Measurements from ENCODE around the gene GRB10. TPM values are rescaled to one million over a fixed set of nuclear protein-coding genes. Genes with fewer than 3 reads are reported as not detected.
"Not testable (repeated sequence)": the region's sequence is repeated elsewhere in the genome, so short reads cannot be mapped to it uniquely, and the experiment has no call there.

Gene GRB10
- total RNA-seq, 1 donor from 2014 or later = 33.9 TPM

DNA sequence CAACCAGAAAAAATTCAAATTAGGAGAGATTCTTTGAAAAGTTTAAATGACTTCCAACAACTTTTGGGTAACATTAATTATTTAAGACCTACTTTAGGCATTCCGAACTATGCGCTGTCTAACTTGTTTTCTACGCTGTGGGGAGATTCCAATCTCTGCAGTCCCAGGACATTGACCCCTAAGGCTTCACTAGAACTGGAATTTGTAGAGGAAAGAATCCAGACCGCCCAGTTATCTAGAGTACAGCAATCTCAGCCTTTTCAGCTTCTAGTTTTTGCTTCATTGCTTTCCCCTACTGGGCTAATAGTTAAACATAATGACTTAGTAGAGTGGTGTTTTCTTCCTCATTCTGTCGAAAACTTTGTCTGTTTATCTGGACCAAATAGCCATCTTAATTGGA, 202.6 kb downstream of the GRB10 start:
- Histone ChIP-seq H3F3A (ENCODE audit: low read depth) (no peaks in the 10 kb centered on the region), H3K27me3 (no peaks in the 10 kb centered on the region), H3K79me2 (ENCODE audit: low read depth) (no peaks in the 10 kb centered on the region), H2AFZ (replicated peaks) (no peak overlapping the region), H3K9ac (no peak overlapping the region), H4K20me1 (ENCODE audit: low read depth) (no peaks in the 10 kb centered on the region), H3K4me1 (no peaks in the 10 kb centered on the region), H3K4me2 (no peak overlapping the region), H3K9me3 (ENCODE audit: low read depth) (no peaks in the 10 kb centered on the region), H3K36me3 (no peaks in the 10 kb centered on the region), H3K27ac (no peak overlapping the region), H3K4me3 (no peak overlapping the region)
- Mint-ChIP-seq H3K27ac (no peak overlapping the region), H3K9me3 (peaks cover 40% of the 10 kb centered on the region), H3K4me3 (no peak overlapping the region), H3K36me3 (no peaks in the 10 kb centered on the region), H3K27me3 (ENCODE audit: insufficient read depth, low read depth) (peaks cover 2% of the 10 kb centered on the region), H3K4me1 (no peaks in the 10 kb centered on the region)
- TF ChIP-seq, protein P1, sequence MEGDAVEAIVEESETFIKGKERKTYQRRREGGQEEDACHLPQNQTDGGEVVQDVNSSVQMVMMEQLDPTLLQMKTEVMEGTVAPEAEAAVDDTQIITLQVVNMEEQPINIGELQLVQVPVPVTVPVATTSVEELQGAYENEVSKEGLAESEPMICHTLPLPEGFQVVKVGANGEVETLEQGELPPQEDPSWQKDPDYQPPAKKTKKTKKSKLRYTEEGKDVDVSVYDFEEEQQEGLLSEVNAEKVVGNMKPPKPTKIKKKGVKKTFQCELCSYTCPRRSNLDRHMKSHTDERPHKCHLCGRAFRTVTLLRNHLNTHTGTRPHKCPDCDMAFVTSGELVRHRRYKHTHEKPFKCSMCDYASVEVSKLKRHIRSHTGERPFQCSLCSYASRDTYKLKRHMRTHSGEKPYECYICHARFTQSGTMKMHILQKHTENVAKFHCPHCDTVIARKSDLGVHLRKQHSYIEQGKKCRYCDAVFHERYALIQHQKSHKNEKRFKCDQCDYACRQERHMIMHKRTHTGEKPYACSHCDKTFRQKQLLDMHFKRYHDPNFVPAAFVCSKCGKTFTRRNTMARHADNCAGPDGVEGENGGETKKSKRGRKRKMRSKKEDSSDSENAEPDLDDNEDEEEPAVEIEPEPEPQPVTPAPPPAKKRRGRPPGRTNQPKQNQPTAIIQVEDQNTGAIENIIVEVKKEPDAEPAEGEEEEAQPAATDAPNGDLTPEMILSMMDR (IDR thresholded peaks at IDR 0.05) = no peak
- TF ChIP-seq EZH2phosphoT487 (IDR thresholded peaks at IDR 0.05) (no peak), EZH2 (IDR thresholded peaks at IDR 0.05) (no peak)
- no peak for DNase-seq (ENCODE audit: low spot score)

DNA sequence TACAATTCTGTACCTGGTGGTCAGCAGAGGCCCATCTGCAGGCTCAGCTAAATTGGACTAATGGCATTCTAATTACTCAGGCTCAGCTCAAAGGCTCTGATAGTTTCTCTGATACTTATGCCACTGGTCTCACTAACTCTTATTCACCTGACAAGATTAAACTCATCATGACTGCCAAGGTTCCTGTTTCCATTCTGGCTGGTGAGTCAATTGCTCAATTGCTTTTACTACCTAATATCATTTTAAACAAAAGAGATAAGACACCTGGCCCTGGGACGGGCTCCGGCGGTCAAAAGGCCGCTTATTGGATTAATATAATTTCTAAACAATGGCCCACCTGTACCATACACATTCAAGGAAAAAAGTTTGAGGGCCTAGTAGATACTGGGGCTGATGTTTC, 204.6 kb downstream of the GRB10 start:
- not testable (repeated sequence) for H4K20me1 ChIP-seq (ENCODE audit: low read depth); H3K4me3 ChIP-seq; H3K4me2 ChIP-seq; H3K79me2 ChIP-seq (ENCODE audit: low read depth); DNase-seq (ENCODE audit: low spot score); H3K27me3 ChIP-seq; H3K27ac Mint-ChIP-seq; H3K9me3 ChIP-seq (ENCODE audit: low read depth); H3F3A ChIP-seq (ENCODE audit: low read depth); H2AFZ ChIP-seq (replicated peaks); H3K36me3 ChIP-seq; H3K36me3 Mint-ChIP-seq; H3K27ac ChIP-seq; H3K9ac ChIP-seq; H3K4me1 Mint-ChIP-seq; H3K4me3 Mint-ChIP-seq; H3K4me1 ChIP-seq; H3K27me3 Mint-ChIP-seq (ENCODE audit: insufficient read depth, low read depth)
- peaks cover 27% of the 10 kb centered on the region for H3K9me3 Mint-ChIP-seq

DNA sequence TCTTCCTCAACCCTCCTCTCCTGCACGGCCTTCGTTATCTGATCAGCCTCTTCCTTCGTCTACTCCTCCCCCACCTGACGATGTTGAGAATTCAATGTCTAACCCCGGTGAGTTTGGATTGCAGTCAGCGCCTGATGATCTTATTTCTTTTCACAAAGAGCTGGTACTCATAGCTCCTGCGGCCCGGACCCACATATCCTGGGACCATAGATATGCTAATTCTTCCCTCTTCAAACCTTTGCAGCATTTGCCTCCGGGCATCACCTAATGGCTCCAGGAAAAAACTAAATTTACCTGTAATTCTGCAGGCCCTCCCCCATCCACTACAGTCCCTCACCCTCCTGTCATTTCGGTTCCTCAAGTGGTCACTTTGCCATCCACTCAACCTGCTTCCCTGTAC, 205.1 kb downstream of the GRB10 start:
- Histone ChIP-seq H2AFZ (replicated peaks) (no peak overlapping the region), H3K36me3 (no peaks in the 10 kb centered on the region), H3K4me3 (no peak overlapping the region), H3F3A (ENCODE audit: low read depth) (no peaks in the 10 kb centered on the region), H3K4me2 (no peak overlapping the region), H3K79me2 (ENCODE audit: low read depth) (no peaks in the 10 kb centered on the region), H3K9me3 (ENCODE audit: low read depth) (no peaks in the 10 kb centered on the region), H4K20me1 (ENCODE audit: low read depth) (no peaks in the 10 kb centered on the region), H3K27me3 (no peaks in the 10 kb centered on the region), H3K27ac (no peak overlapping the region), H3K9ac (no peak overlapping the region), H3K4me1 (no peaks in the 10 kb centered on the region)
- no peaks in the 10 kb centered on the region for H3K36me3 Mint-ChIP-seq
- no peak overlapping the region for H3K4me3 Mint-ChIP-seq
- no peaks in the 10 kb centered on the region for H3K27me3 Mint-ChIP-seq (ENCODE audit: insufficient read depth, low read depth)
- H3K4me1 Mint-ChIP-seq = no peaks in the 10 kb centered on the region
- DNase-seq (ENCODE audit: low spot score) = no peak
- peaks cover 22% of the 10 kb centered on the region for H3K9me3 Mint-ChIP-seq
- H3K27ac Mint-ChIP-seq = no peak overlapping the region
- TF ChIP-seq, protein P1 (IDR thresholded peaks at IDR 0.05) = no peak
- TF ChIP-seq EZH2 (IDR thresholded peaks at IDR 0.05) (no peak), EZH2phosphoT487 (IDR thresholded peaks at IDR 0.05) (no peak)

DNA sequence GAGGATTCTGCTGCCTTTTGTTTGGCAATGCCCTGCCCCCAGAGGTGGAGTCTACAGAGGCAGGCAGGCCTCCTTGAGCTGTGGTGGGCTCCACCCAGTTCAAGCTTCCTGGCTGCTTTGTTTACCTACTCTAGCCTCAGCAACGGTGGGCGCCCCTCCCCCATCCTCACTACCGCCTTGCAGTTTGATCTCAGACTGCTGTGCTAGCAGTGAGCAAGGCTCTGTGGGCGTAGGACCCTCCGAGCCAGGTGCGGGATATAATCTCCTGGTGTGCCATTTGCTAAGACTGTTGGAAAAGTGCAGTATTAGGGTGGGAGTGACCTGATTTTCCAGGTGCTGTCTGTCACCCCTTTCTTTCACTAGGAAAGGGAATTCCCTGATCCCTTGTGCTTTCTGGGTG, 206.3 kb downstream of the GRB10 start:
- not testable (repeated sequence) for H3K36me3 Mint-ChIP-seq; H3K36me3 ChIP-seq; H3K4me3 Mint-ChIP-seq; DNase-seq (ENCODE audit: low spot score); H3K9ac ChIP-seq; H3K27ac ChIP-seq; H3K4me3 ChIP-seq; H3K27ac Mint-ChIP-seq; H3K4me1 Mint-ChIP-seq; H3K4me2 ChIP-seq; H3K27me3 Mint-ChIP-seq (ENCODE audit: insufficient read depth, low read depth); H3K4me1 ChIP-seq; H3K9me3 ChIP-seq (ENCODE audit: low read depth); H3K27me3 ChIP-seq; H3K79me2 ChIP-seq (ENCODE audit: low read depth); H3F3A ChIP-seq (ENCODE audit: low read depth); H2AFZ ChIP-seq (replicated peaks); H4K20me1 ChIP-seq (ENCODE audit: low read depth)
- peaks cover 21% of the 10 kb centered on the region for H3K9me3 Mint-ChIP-seq

Measured in neural progenitor cell (in vitro differentiated cells).